T-helper 1 cell treated with Interleukin-12 subunit alpha and Interleukin-12 subunit beta and Interleukin-4 antibody, amounts not matched to agents 30 ng/mL and 1 ng/mL, for 36 hours (primary cell): ENCODE measurements around the gene OR2L3. TPM values are rescaled to one million over a fixed set of nuclear protein-coding genes. Genes with fewer than 3 reads are reported as not detected.
"Not testable (repeated sequence)": the region's sequence is repeated elsewhere in the genome, so short reads cannot be mapped to it uniquely, and the experiment has no call there.

ENCODE experiments used
- intact Hi-C: fragments of 100-400 bp; cut with micrococcal nuclease; formaldehyde crosslinking; loops from one replicate; pipeline ENCODE4 v1.15.1; 2024
- total RNA-seq: library from RNA; stranded (reverse); gene quantifications from 2 replicates; pipeline ENCODE4 v1.2.3, GENCODE V29; 2022

Gene OR2L3
- total RNA-seq = not detected in 2 replicates

GRCh38 chr1:248046536-248046935 lies at the start of gene OR2L3:
Gene OR2L3 (plus strand): TSS chr1:248046836. CDS start chr1:248060682, 13,846 bp downstream.
- intact Hi-C loops = no loop called here

GRCh38 chr1:247998811-247999210 lies 47.8 kb upstream of the OR2L3 start:
- intact Hi-C loops = no loop called here

GRCh38 chr1:248000169-248000568 lies 46.5 kb upstream of the OR2L3 start:
- intact Hi-C loops = no loop called here

- intact Hi-C loops = no loop called here
Measured at GRCh38 chr1:248007778-248008177, 38.9 kb upstream of the OR2L3 start.

- intact Hi-C loops = no loop called here
Measured at GRCh38 chr1:248009681-248010080, 37.0 kb upstream of the OR2L3 start.

GRCh38 chr1:248013229-248013710 lies 33.4 kb upstream of the OR2L3 start, which contains the start of gene OR2L5:
Gene OR2L5 (plus strand): TSS chr1:248013660. CDS start chr1:248021948, 8,288 bp downstream.
- intact Hi-C loops = no loop called here

GRCh38 chr1:248015803-248016202 lies 30.8 kb upstream of the OR2L3 start:
- intact Hi-C loops = no loop called here

- intact Hi-C loops = no loop called here
Measured at GRCh38 chr1:248029770-248030169, 16.9 kb upstream of the OR2L3 start, which contains the start of gene OR2L2. Gene OR2L2 (plus strand): TSS chr1:248030070. CDS start chr1:248038268, 8,198 bp downstream.

GRCh38 chr1:248045209-248045608 lies 1.4 kb upstream of the OR2L3 start:
- intact Hi-C loops = no loop called here

- intact Hi-C loops = no loop called here
Measured at GRCh38 chr1:248047008-248047407, 372 bp downstream of the OR2L3 start.

GRCh38 chr1:248054671-248055070 lies 8.0 kb downstream of the OR2L3 start:
- intact Hi-C loops = no loop called here

- intact Hi-C loops = no loop called here
Measured at GRCh38 chr1:248055261-248055660, 8.6 kb downstream of the OR2L3 start.

GRCh38 chr1:248065071-248065470 lies 18.4 kb downstream of the OR2L3 start:
- intact Hi-C loops = no loop called here

GRCh38 chr1:248065604-248066003 lies 19.0 kb downstream of the OR2L3 start:
- intact Hi-C loops = no loop called here

GRCh38 chr1:248083864-248084263 lies 37.2 kb downstream of the OR2L3 start:
- intact Hi-C loops = not testable (repeated sequence)

- intact Hi-C loops = no loop called here
Measured at GRCh38 chr1:248094884-248095283, 48.2 kb downstream of the OR2L3 start, which contains the start of gene OR2L13. Gene OR2L13 (plus strand): TSS chr1:248095184. CDS start chr1:248099376, 4,192 bp downstream.

- intact Hi-C loops = no loop called here
Measured at GRCh38 chr1:248098529-248098928, 51.9 kb downstream of the OR2L3 start.

- intact Hi-C loops = loop anchor here (2.0 kb wide), 1 partner anchor 166 kb away; no protein-coding TSS in a partner anchor
Measured at GRCh38 chr1:248102847-248103246, 56.2 kb downstream of the OR2L3 start.

- intact Hi-C loops = no loop called here
Measured at GRCh38 chr1:248111157-248111556, 64.5 kb downstream of the OR2L3 start.
